Heart right ventricle (tissue), 16 donors: ENCODE results near the gene CNTLN. TPM values are rescaled to one million over a fixed set of nuclear protein-coding genes. Genes with fewer than 3 reads are reported as not detected.

ENCODE experiments used
- ATAC-seq, 8 donors: fragments of 200-7000 bp; cut with Tn5 transposase; one replicate each; pipeline ENCODE4 v1.9.1; 2020; ENCODE audit warnings: mild to moderate bottlenecking in 8 of 8, moderate library complexity in 8 of 8, moderate number of reproducible peaks in 1 of 8
- DNase-seq, 2 donors: peaks; one replicate each; pipeline ENCODE4 v3.0.0-alpha.2; 2020
- H3K27ac ChIP-seq, 10 donors: fragments of 200-600 bp; sonication (generic) in 2 of 10; one replicate each; pipeline versions ENCODE4 v1.5.0 to v1.8.0; 2020 to 2022; ENCODE audit warnings: mild to moderate bottlenecking in 3 of 10
- H3K27me3 ChIP-seq, 7 donors: fragments of 200-600 bp; one replicate each; pipeline ENCODE4 v1.8.0; 2021 to 2022; ENCODE audit warnings: mild to moderate bottlenecking in 2 of 7
- H3K36me3 ChIP-seq, 9 donors: fragments of 200-600 bp; sonication (generic) in 1 of 9; one replicate each; pipeline versions ENCODE4 v1.5.0 to v1.8.0; 2020 to 2022; ENCODE audit warnings: mild to moderate bottlenecking in 2 of 9
- H3K4me1 ChIP-seq, 9 donors: fragments of 200-600 bp; sonication (generic) in 1 of 9; one replicate each; pipeline versions ENCODE4 v1.5.0 to v1.8.0; 2020 to 2022; ENCODE audit warnings: mild to moderate bottlenecking in 4 of 9
- H3K4me3 ChIP-seq, 10 donors: fragments of 200-600 bp; sonication (generic) in 2 of 10; one replicate each; pipeline versions ENCODE4 v1.5.0 to v1.8.0; 2020 to 2022; ENCODE audit warnings: mild to moderate bottlenecking in 7 of 10, moderate library complexity in 2 of 10
- H3K9me3 ChIP-seq, 11 donors: fragments of 200-600 bp in 10 of 11; sonication (generic) in 2 of 11; one replicate each; pipeline versions ENCODE4 v1.5.0 to v1.8.0; 2013 to 2022; ENCODE audit warnings: mild to moderate bottlenecking in 2 of 11, control low read depth in 1 of 11, moderate library complexity in 1 of 11
- CTCF ChIP-seq, 9 donors: fragments of 200-600 bp; sonication (generic) in 2 of 9; IDR thresholded peaks; one replicate each; pipeline versions ENCODE4 v1.5.0 to v1.8.0; 2021 to 2022; ENCODE audit warnings: antibody characterized with exemption in 9 of 9, mild to moderate bottlenecking in 5 of 9, moderate library complexity in 1 of 9
- WGBS, 2 donors: extraction: QIAGEN DNeasy Blood & Tissue Kit; methylation state at CpG; one replicate each; pipeline ENCODE4 v1.1.7; 2013; ENCODE audit warnings: inconsistent platforms in 1 of 2; 5-methylcytosine and 5-hydroxymethylcytosine counted together
- intact Hi-C, 10 donors: fragments of 100-400 bp; cut with DNase I; formaldehyde crosslinking; loops; one replicate each; pipeline versions ENCODE4 v1.11.1 to v1.14.2; 2022
- polyA plus RNA-seq, 2 donors: library from polyadenylated mRNA; stranded (reverse); fragments of 200-250 nt; gene quantifications; one replicate each; pipeline ENCODE4 v1.2.3, GENCODE V29; 2013
- total RNA-seq, 10 donors: library from RNA; stranded (reverse); fragmentation: NEBNext Ultra II Directional in 3 of 10; extraction: Animal tissue kit (Norgen Biotek cat#: 25700) in 3 of 10; gene quantifications; one replicate each; pipeline versions ENCODE4 v1.2.1 to v1.2.4, GENCODE V29; 2021 to 2023
- donor health status: Arrhythmogenic right ventricular cardiomyopathy.
- donor health status: ischemic (EF 13 %, LVEDD 7.1; RV severe dilation, severe dysfunction).
- donor health status: healthy with polysubstance abuse.
- donor health status: DM: no; HTN: yes; CAD: no.
- donor health status: DM: no; HTN: no; CAD: no.
- donor health status: ischemic (EF 25% LVEDD 6.9; RV normal size, moderate dysfunction).
- donor health status: ischemic (EF 25% LVEDD 5.7; RV mildly dilated, moderate dysfunction).
- donor health status: healthy.
- donor health status: DM: yes; HTN: yes; CAD: no.
- donor health status: Ischemic cardiomyopathy.
- donor health status: ischemic (EF 35%, LVEDD 5.7; RV mildly dilated, moderate dysfunction).
- donor health status: nonischemic (EF 11% LVEDD 7.7; RV severe dilation, severe dysfunction).
- donor health status: DM: yes; HTN: yes; CAD: no.
- donor health status: PGD.
- donor health status: ischemic (EF 29% LVEDD 5.4; RV normal size, mild dysfunction).
- donor health status: nonischemic (EF 23%, LVEDD 6.1; RV moderate dilation, normal function).

The CNTLN gene
- total and polyA plus RNA-seq, 12 donors = 1.5 to 3.6 (median 2.2) TPM

- Histone ChIP-seq H3K27me3 (no peaks in the 10 kb centered on the region), H3K36me3 (no peaks in the 10 kb centered on the region), H3K4me1 (peaks cover 0 to under 1% (median 0%) of the 10 kb centered on the region in 9 donors), H3K4me3 (no peak overlapping the region), H3K9me3 (no peaks in the 10 kb centered on the region), H3K27ac (no peak overlapping the region)
- intact Hi-C loops = no loop called here
- no peak for ATAC-seq
- TF ChIP-seq CTCF (IDR thresholded peaks at IDR 0.05) = no peak
- DNase-seq = no peak
- WGBS, 2 donors = 82 to 84% methylated on average over 3 of the region's 3 CpGs
Measured at GRCh38 chr9:17185481-17186029, 50.7 kb downstream of the CNTLN start.

- Histone ChIP-seq H3K4me3 (no peak overlapping the region), H3K27me3 (no peaks in the 10 kb centered on the region), H3K4me1 (peaks cover 0 to 11% (median 0%) of the 10 kb centered on the region in 9 donors), H3K36me3 (peaks cover 0 to 4% (median 0%) of the 10 kb centered on the region in 9 donors), H3K9me3 (peaks cover 0 to 13% (median 0%) of the 10 kb centered on the region in 11 donors), H3K27ac (no peak overlapping the region)
- intact Hi-C loops = no loop called here
- ATAC-seq = no peak
- DNase-seq = no peak
- TF ChIP-seq CTCF (IDR thresholded peaks at IDR 0.05) = no peak
Measured at GRCh38 chr9:17191082-17191481, 56.2 kb downstream of the CNTLN start.

GRCh38 chr9:17204611-17205152, 69.8 kb downstream of the CNTLN start:
- TF ChIP-seq CTCF (IDR thresholded peaks at IDR 0.05) = no peak
- DNase-seq (no peak), ATAC-seq (no peak)
- intact Hi-C loops = no loop called here
- Histone ChIP-seq H3K27ac (no peak overlapping the region), H3K9me3 (peaks cover 0 to 69% (median 22%) of the 10 kb centered on the region in 11 donors), H3K27me3 (no peaks in the 10 kb centered on the region), H3K4me1 (no peaks in the 10 kb centered on the region), H3K36me3 (no peaks in the 10 kb centered on the region), H3K4me3 (no peak overlapping the region)
- 38 to 55% methylated on average over 8 of the region's 8 CpGs for WGBS, 2 donors

- ATAC-seq = no peak
- Histone ChIP-seq H3K9me3 (peaks cover 0 to 34% (median 5%) of the 10 kb centered on the region in 11 donors), H3K4me3 (no peak overlapping the region), H3K36me3 (no peaks in the 10 kb centered on the region), H3K4me1 (peaks cover 0 to 5% (median 0%) of the 10 kb centered on the region in 9 donors), H3K27me3 (no peaks in the 10 kb centered on the region), H3K27ac (no peak overlapping the region)
- DNase-seq = no peak
- no peak for TF ChIP-seq CTCF (IDR thresholded peaks at IDR 0.05)
- 73 to 77% methylated on average over 3 of the region's 3 CpGs for WGBS, 2 donors
- intact Hi-C loops = no loop called here
Measured at GRCh38 chr9:17216011-17216410, 81.2 kb downstream of the CNTLN start.
